Peyer's patch (tissue), 4 donors: ENCODE data around the gene BLVRA. TPM values are rescaled to one million over a fixed set of nuclear protein-coding genes. Genes with fewer than 3 reads are reported as not detected.

ENCODE experiments used
- DNase-seq, 3 donors: peaks; one replicate each; pipeline ENCODE4 v3.0.0-alpha.2; 2017 to 2019
- H3K27ac ChIP-seq, 4 donors: fragments of 200-600 bp; sonication (generic); one replicate each; pipeline ENCODE4 v1.5.1; 2016 to 2019
- H3K27me3 ChIP-seq, 2 donors: fragments of 200-600 bp; sonication (generic); one replicate each; pipeline ENCODE4 v1.5.1; 2019
- H3K36me3 ChIP-seq, 3 donors: fragments of 200-600 bp; sonication (generic); one replicate each; pipeline ENCODE4 v1.5.1; 2016 to 2019
- H3K4me1 ChIP-seq, 4 donors: fragments of 200-600 bp; sonication (generic); one replicate each; pipeline ENCODE4 v1.5.1; 2016 to 2019
- H3K4me3 ChIP-seq, 4 donors: fragments of 200-600 bp; sonication (generic); 1 replicate in 3 of 4; 2 replicates in 1 of 4; pipeline ENCODE4 v1.5.1; 2016 to 2019; ENCODE audit warnings: mild to moderate bottlenecking in 1 of 4
- H3K9me3 ChIP-seq, 4 donors: fragments of 200-600 bp; sonication (generic); one replicate each; pipeline ENCODE4 v1.5.1; 2016 to 2019; ENCODE audit warnings: mild to moderate bottlenecking in 1 of 4
- CTCF ChIP-seq, 6 experiments: fragments of 450-650 bp in 4 of 6; fragments of 200-600 bp in 2 of 6; sonication (generic) in 1 of 6; IDR thresholded peaks; one replicate each; pipeline ENCODE4 v1.5.1; 2017 to 2019; ENCODE audit warnings: antibody characterized with exemption in 6 of 6, mild to moderate bottlenecking in 3 of 6, moderate library complexity in 1 of 6
- POLR2A ChIP-seq, 2 donors: fragments of 450-650 bp; IDR thresholded peaks; one replicate each; pipeline ENCODE4 v1.5.1; 2017; ENCODE audit warnings: antibody characterized with exemption in 2 of 2, mild to moderate bottlenecking in 2 of 2, moderate library complexity in 2 of 2
- total RNA-seq, 4 donors: library from RNA; depleted of rRNA; stranded (reverse); fragments of >200 nt; gene quantifications; one replicate each; pipeline ENCODE4 v1.1.0, GENCODE V29; 2016

The BLVRA gene
- total RNA-seq, 4 donors from 2014 or later, result 2.8 to 38.8 (median 11.5) TPM

GRCh38 chr7:43855176-43855575 is 96.7 kb downstream of the BLVRA start:
- no peaks in the 10 kb centered on the region for H3K36me3 ChIP-seq
- no peak overlapping the region for H3K4me3 ChIP-seq
- DNase-seq, result no peak
- no peaks in the 10 kb centered on the region for H3K4me1 ChIP-seq
- no peaks in the 10 kb centered on the region for H3K27me3 ChIP-seq
- no peak overlapping the region for H3K27ac ChIP-seq
- TF ChIP-seq CTCF (IDR thresholded peaks at IDR 0.05), result no peak
- H3K9me3 ChIP-seq, result no peaks in the 10 kb centered on the region

- no peaks in the 10 kb centered on the region for H3K4me1 ChIP-seq
Measured at GRCh38 chr7:43856316-43856715, 97.8 kb downstream of the BLVRA start.

More at GRCh38 chr7:43856316-43856715, 97.8 kb downstream of the BLVRA start:
- H3K36me3 ChIP-seq, result no peaks in the 10 kb centered on the region
- no peaks in the 10 kb centered on the region for H3K27me3 ChIP-seq
- DNase-seq, result no peak
- TF ChIP-seq CTCF (IDR thresholded peaks at IDR 0.05) (no peak), POLR2A (IDR thresholded peaks at IDR 0.05) (no peak)
- H3K4me3 ChIP-seq, result no peak overlapping the region
- H3K9me3 ChIP-seq, result no peaks in the 10 kb centered on the region
- no peak overlapping the region for H3K27ac ChIP-seq

Other genes starting within 250 kb of the BLVRA start
- 10 to 100 TPM; 16.0 to 66.8 (median 17.7) TPM for gene STK17A, start 175.6 kb upstream of the BLVRA start, total RNA-seq
- gene COA1, start 29.2 kb upstream of the BLVRA start, total RNA-seq, result 10 to 100 TPM; 34.0 to 84.2 (median 54.4) TPM
- gene MRPS24, start 110.8 kb downstream of the BLVRA start, total RNA-seq, result 100 to 1,000 TPM in 1 of 4 donors, 10 to 100 TPM in 3; 66.9 to 121 (median 74.2) TPM
- 10 to 100 TPM; 43.7 to 91.0 (median 80.3) TPM for gene URGCP, start 147.9 kb downstream of the BLVRA start, total RNA-seq
- gene UBE2D4, start 167.8 kb downstream of the BLVRA start, total RNA-seq, result 10 to 100 TPM; 13.0 to 15.3 (median 14.5) TPM
- not detected for gene SPDYE1, start 239.2 kb downstream of the BLVRA start, total RNA-seq